HG02938 (cell line): ENCODE data around the gene SLC25A30.
A peak's percentile ranks its signal among the peaks of the same experiment; 100 is the strongest.

ENCODE experiments used
- ATAC-seq: cut with Tn5 transposase; IDR thresholded peaks from one replicate; pipeline ENCODE4 v1.9.1; 2021; ENCODE audit warnings: mild to moderate bottlenecking, moderate library complexity; ENCODE audit not compliant: unreplicated experiment

SLC25A30 gene

GRCh38 chr13:45417790-45418534, at the start of gene SLC25A30:
SLC25A30 (minus strand) TSS chr13:45418373; CDS start chr13:45411425, 6,948 bp downstream.
- peak; percentile 90 for ATAC-seq

GRCh38 chr13:45466359-45466758, 48.2 kb upstream of the SLC25A30 start:
- ATAC-seq = no peak

GRCh38 chr13:45464687-45465453, 46.7 kb upstream of the SLC25A30 start, which contains the start of gene COG3:
COG3 (plus strand) TSS chr13:45464939; CDS start chr13:45465037, 98 bp downstream.
- ATAC-seq = peak; percentile 90

GRCh38 chr13:45464141-45464686, 46.0 kb upstream of the SLC25A30 start:
- ATAC-seq = no peak

GRCh38 chr13:45456196-45456972, 38.2 kb upstream of the SLC25A30 start:
- no peak for ATAC-seq

- ATAC-seq = no peak
Observed at GRCh38 chr13:45454204-45454603, 36.0 kb upstream of the SLC25A30 start.

- no peak for ATAC-seq
Observed at GRCh38 chr13:45451282-45451681, 33.1 kb upstream of the SLC25A30 start.

GRCh38 chr13:45448965-45449559, 30.9 kb upstream of the SLC25A30 start:
- no peak for ATAC-seq

- no peak for ATAC-seq
Observed at GRCh38 chr13:45447050-45447661, 29.0 kb upstream of the SLC25A30 start.

- ATAC-seq = no peak
Observed at GRCh38 chr13:45446181-45446580, 28.0 kb upstream of the SLC25A30 start.

GRCh38 chr13:45445053-45445452, 26.9 kb upstream of the SLC25A30 start:
- ATAC-seq = no peak

GRCh38 chr13:45441633-45442032, 23.5 kb upstream of the SLC25A30 start:
- no peak for ATAC-seq

- ATAC-seq = no peak
Observed at GRCh38 chr13:45439781-45440462, 21.7 kb upstream of the SLC25A30 start.

GRCh38 chr13:45439008-45439407, 20.8 kb upstream of the SLC25A30 start:
- ATAC-seq = no peak

- ATAC-seq = no peak
Observed at GRCh38 chr13:45437947-45438346, 19.8 kb upstream of the SLC25A30 start.

- no peak for ATAC-seq
Observed at GRCh38 chr13:45436953-45437352, 18.8 kb upstream of the SLC25A30 start.

GRCh38 chr13:45436332-45436731, 18.2 kb upstream of the SLC25A30 start:
- ATAC-seq = no peak

- no peak for ATAC-seq
Observed at GRCh38 chr13:45434556-45435371, 16.6 kb upstream of the SLC25A30 start.

- no peak for ATAC-seq
Observed at GRCh38 chr13:45433381-45433790, 15.2 kb upstream of the SLC25A30 start.
